Measurements from ENCODE around the gene OVOL2.

OVOL2 gene

DNA sequence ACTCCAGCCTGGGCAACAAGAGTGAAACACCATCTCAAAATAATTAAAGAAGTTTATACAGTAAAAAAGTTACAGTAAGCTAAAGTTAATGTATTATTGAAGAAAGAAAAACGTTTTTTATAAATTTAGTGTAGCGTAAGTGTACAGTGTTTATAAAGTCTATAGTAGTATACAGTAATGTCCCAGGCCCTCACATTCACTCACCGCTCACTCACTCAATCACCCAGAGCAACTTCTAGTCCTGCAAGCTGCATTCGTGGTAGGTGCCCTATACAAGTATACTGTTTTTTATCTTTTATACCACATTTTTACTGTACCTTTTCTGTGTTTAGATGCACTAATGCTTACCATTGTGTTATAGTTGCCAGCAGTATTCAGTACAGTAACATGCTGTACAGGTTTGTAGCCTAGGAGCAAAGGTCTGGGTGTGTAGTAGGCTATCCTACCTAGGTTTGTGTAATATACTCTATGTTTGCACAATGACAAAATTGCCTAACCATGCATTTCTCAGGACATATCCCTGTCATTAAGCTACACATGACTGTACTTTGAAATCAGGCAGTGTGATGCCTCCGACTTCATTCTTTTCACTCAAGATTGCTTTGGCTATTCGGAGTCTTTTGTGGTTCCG lies 72.2 kb downstream of the OVOL2 start:
- DNase-seq (ENCODE audit: low read depth) = no peak

DNA sequence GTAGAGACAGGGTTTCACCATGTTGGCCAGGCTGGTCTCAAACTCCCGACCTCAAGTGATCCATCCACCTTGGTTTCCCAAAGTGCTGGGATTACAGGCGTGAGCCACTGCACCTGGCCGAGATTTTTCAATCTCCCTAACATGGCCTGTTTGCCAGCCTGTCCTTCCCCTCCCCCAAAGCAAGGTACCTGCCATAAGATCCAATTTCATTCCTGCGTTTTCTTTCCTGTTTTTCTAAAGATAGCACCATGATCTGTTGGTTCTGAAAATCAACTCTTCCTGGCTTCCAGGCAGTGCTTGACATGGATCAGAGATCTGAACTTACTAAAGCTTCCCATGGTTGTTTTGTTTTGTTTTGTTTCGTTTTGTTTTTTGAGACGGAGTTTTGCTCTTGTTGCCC lies 81.4 kb downstream of the OVOL2 start:
- no peak for DNase-seq (ENCODE audit: low read depth)

Data from activated T-helper 1 cell treated with Interleukin-2 at 50 U/mL for 16 hours (primary cell).